Measurements from ENCODE around the gene ZBTB46.

DNA sequence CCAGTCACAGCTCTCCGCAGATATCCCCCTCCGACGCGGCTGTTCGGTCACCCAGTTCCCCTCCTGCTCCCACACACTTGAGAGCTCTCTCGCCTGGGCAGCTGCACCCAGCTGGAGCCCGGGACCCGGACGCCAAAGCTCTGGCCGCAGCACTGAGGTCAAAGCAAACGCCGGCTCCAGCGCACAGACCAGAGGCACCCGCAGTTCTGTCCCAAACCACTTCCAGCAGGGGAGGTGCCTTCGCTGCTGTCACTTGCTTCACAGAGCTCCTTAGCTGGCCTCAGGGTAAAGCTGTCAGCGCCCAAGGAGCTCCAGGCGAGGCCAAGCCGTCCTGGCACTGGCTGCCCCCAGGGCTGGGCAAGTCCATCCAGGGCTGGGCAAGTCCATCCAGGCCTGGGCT, 63.6 kb downstream of the ZBTB46 start:
- TF ChIP-seq, protein P1, sequence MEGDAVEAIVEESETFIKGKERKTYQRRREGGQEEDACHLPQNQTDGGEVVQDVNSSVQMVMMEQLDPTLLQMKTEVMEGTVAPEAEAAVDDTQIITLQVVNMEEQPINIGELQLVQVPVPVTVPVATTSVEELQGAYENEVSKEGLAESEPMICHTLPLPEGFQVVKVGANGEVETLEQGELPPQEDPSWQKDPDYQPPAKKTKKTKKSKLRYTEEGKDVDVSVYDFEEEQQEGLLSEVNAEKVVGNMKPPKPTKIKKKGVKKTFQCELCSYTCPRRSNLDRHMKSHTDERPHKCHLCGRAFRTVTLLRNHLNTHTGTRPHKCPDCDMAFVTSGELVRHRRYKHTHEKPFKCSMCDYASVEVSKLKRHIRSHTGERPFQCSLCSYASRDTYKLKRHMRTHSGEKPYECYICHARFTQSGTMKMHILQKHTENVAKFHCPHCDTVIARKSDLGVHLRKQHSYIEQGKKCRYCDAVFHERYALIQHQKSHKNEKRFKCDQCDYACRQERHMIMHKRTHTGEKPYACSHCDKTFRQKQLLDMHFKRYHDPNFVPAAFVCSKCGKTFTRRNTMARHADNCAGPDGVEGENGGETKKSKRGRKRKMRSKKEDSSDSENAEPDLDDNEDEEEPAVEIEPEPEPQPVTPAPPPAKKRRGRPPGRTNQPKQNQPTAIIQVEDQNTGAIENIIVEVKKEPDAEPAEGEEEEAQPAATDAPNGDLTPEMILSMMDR (IDR thresholded peaks at IDR 0.05 in 8 of 11, conservative IDR thresholded peaks at IDR 0.05 in 3 of 11) = no peak
- peak in 2 of 3 donors; percentile 49 to 79 for TF ChIP-seq POLR2AphosphoS5 (IDR thresholded peaks at IDR 0.05)

Data from spleen (tissue), 7 donors.